Activated naive CD4-positive, alpha-beta T cell treated with anti-CD3 and anti-CD28 coated beads for 36 hours (primary cell): ENCODE data around the gene FHIT. TPM values are rescaled to one million over a fixed set of nuclear protein-coding genes. Genes with fewer than 3 reads are reported as not detected.

Experiments used
- CTCF ChIA-PET: fragments of 350-600 bp; sonication (Branson Sonifier 250); formaldehyde crosslinking; loops from one replicate; lab custom pipeline; 2021; ENCODE audit warnings: antibody characterized with exemption; lab: Charles Lee
- DNase-seq: peaks from one replicate; pipeline ENCODE4 v3.0.0-alpha.2; 2020
- H3K27ac Mint-ChIP-seq: one replicate; pipeline ENCODE4 v1.8.0; 2021; ENCODE audit warnings: mild to moderate bottlenecking, mixed read lengths
- H3K27me3 Mint-ChIP-seq: one replicate; pipeline ENCODE4 v1.8.0; 2021; ENCODE audit warnings: low read depth, mixed read lengths
- H3K36me3 Mint-ChIP-seq: one replicate; pipeline ENCODE4 v1.8.0; 2021; ENCODE audit warnings: low read depth, mixed read lengths
- H3K4me1 Mint-ChIP-seq: one replicate; pipeline ENCODE4 v1.8.0; 2021; ENCODE audit warnings: low read depth, mixed read lengths
- H3K4me3 Mint-ChIP-seq: one replicate; pipeline ENCODE4 v1.8.0; 2021; ENCODE audit warnings: mild to moderate bottlenecking, moderate library complexity, mixed read lengths
- H3K9me3 Mint-ChIP-seq: one replicate; pipeline ENCODE4 v1.8.0; 2021; ENCODE audit warnings: mixed read lengths
- intact Hi-C: fragments of 100-400 bp; cut with micrococcal nuclease; formaldehyde crosslinking; loops from one replicate; pipeline ENCODE4 v1.15.1; 2023
- total RNA-seq, 2 experiments: library from RNA; stranded (reverse); gene quantifications; one replicate each; pipeline ENCODE4 v1.2.3, GENCODE V29; 2021

The FHIT gene
- total RNA-seq, 2 experiments from 2014 or later: 20.2 to 22.7 TPM

DNA sequence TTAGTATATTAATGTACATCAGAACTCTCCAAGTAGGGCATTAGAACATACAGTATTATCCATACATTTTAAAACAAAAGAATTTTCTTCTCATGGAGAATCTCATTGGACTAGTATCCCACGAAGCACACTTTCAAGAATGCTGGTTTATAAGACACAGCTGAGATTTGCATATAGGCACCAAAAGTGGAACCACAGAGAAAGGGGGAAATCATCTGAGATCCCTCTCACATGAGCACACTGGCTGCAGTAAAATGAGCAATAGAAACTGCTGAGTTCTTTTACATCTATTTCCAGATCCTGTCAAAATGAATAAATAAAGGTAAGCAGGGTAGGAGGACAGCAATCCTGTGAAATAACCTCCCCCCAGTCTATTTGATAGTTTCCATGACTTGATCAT lies 665.3 kb downstream of the FHIT start:
- Mint-ChIP-seq H3K36me3 (no peaks in the 10 kb centered on the region), H3K4me3 (no peak overlapping the region), H3K4me1 (no peaks in the 10 kb centered on the region), H3K27ac (no peak overlapping the region), H3K27me3 (no peaks in the 10 kb centered on the region), H3K9me3 (no peaks in the 10 kb centered on the region)
- intact Hi-C loops: no loop called here
- CTCF ChIA-PET: no interaction called here
- DNase-seq: no peak

DNA sequence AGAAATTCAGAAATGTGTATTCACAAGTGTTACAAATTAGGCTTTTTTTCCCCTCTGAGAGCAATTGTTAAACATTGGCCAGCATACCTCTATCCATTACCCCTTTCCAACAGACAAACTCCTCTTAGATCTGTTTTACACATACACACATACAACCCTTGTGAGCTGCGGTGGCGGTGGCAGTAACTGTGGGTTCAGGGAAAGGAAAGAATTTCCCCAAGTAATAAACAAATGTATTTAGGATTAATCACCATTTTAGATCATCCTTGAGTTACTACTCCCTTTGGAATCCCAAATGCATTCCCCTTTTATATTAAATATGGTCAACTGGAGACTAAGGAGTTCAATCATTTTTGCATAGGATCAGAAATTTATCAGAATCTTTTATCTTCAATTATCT lies 667.0 kb downstream of the FHIT start:
- Mint-ChIP-seq H3K4me3 (no peak overlapping the region), H3K9me3 (no peaks in the 10 kb centered on the region), H3K36me3 (no peaks in the 10 kb centered on the region), H3K27me3 (no peaks in the 10 kb centered on the region), H3K27ac (no peak overlapping the region), H3K4me1 (no peaks in the 10 kb centered on the region)
- intact Hi-C loops: no loop called here
- no peak for DNase-seq
- CTCF ChIA-PET: no interaction called here

DNA sequence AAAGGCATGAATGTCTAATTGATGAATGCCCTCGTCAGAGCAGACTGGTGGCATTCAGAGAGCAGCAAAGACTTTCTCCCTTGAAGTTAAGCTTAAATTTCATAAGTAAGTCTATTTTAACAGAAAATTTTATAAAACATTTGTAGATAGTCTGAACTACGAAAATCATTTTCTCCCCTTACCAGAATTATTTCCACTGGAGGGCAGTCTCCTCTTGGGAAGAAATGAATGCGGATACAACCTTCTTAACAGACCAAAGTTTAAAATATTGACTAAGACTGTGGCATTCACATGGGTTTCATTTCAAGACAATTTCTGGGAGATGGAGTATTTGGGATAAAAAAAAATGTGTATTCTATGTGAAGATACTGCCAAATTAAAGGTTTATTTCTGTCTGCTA lies 669.0 kb downstream of the FHIT start:
- intact Hi-C loops: no loop called here
- no peak overlapping the region for H3K27ac Mint-ChIP-seq
- H3K4me1 Mint-ChIP-seq: no peaks in the 10 kb centered on the region
- H3K9me3 Mint-ChIP-seq: no peaks in the 10 kb centered on the region
- no peaks in the 10 kb centered on the region for H3K36me3 Mint-ChIP-seq
- H3K4me3 Mint-ChIP-seq: no peak overlapping the region
- CTCF ChIA-PET: no interaction called here
- DNase-seq: no peak
- H3K27me3 Mint-ChIP-seq: no peaks in the 10 kb centered on the region

DNA sequence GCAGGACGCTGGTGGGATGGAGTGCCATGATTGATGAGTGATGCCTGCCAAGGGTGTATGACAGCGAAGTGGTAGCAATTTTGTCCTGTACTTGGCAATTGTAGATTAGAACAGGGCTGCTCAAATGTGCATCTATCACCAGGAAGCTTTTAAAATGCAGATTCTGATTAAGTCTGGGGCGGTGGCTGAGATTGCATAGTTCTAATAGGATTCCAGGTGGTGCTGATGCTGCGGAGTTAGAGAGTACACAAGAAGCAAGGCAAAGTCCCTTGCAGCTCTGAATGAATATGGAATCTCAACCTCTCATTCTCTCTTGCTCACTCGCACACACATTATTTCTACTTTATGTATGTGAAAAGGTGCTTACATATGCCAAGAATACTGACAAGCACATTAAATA lies 670.4 kb downstream of the FHIT start:
- no peak for DNase-seq
- CTCF ChIA-PET: no interaction called here
- Mint-ChIP-seq H3K27ac (no peak overlapping the region), H3K4me3 (no peak overlapping the region), H3K4me1 (no peaks in the 10 kb centered on the region), H3K27me3 (no peaks in the 10 kb centered on the region), H3K36me3 (no peaks in the 10 kb centered on the region), H3K9me3 (no peaks in the 10 kb centered on the region)
- intact Hi-C loops: no loop called here

DNA sequence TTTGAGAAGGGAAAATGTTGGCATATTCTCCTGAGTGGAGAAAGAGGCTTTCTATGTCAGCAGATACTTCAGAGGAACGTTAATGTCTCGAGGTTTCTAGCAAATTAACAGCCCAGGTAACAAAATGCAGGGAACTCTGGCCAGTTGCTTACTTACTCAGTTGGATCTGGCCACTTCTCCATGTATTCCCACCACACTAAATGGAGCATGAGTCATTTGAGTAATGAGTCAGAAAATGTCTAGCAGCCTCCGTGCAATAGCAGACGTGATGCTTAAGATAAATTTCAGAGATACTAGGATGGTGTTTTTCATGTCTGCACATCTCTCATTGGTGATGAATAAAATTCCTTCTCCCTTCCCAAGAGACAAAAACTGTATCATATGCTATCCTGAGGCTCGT lies 671.5 kb downstream of the FHIT start:
- H3K4me1 Mint-ChIP-seq: no peaks in the 10 kb centered on the region
- no peaks in the 10 kb centered on the region for H3K9me3 Mint-ChIP-seq
- intact Hi-C loops: no loop called here
- no peak overlapping the region for H3K27ac Mint-ChIP-seq
- H3K36me3 Mint-ChIP-seq: no peaks in the 10 kb centered on the region
- CTCF ChIA-PET: no interaction called here
- H3K27me3 Mint-ChIP-seq: no peaks in the 10 kb centered on the region
- DNase-seq: no peak
- H3K4me3 Mint-ChIP-seq: no peak overlapping the region

DNA sequence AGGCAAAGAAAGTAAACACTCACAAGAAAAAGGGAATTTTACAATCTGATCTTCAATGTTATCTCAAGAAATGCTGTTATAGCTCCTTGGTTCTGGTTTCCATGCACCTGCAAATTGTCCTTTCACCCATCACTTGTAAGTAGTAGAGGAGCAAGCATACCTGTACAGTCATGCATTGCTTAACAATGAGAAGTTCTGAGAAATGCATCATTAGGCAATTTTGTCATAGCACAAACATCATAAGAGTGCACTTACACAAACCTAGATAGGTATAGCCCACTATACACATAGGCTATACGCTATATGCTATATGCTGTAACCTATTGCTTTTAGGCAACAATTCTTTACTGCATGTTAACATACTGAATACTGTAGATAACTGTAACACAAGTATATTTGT lies 672.3 kb downstream of the FHIT start:
- no peaks in the 10 kb centered on the region for H3K27me3 Mint-ChIP-seq
- H3K4me1 Mint-ChIP-seq: no peaks in the 10 kb centered on the region
- CTCF ChIA-PET: no interaction called here
- H3K27ac Mint-ChIP-seq: no peak overlapping the region
- no peaks in the 10 kb centered on the region for H3K36me3 Mint-ChIP-seq
- intact Hi-C loops: no loop called here
- H3K4me3 Mint-ChIP-seq: no peak overlapping the region
- H3K9me3 Mint-ChIP-seq: no peaks in the 10 kb centered on the region
- no peak for DNase-seq

DNA sequence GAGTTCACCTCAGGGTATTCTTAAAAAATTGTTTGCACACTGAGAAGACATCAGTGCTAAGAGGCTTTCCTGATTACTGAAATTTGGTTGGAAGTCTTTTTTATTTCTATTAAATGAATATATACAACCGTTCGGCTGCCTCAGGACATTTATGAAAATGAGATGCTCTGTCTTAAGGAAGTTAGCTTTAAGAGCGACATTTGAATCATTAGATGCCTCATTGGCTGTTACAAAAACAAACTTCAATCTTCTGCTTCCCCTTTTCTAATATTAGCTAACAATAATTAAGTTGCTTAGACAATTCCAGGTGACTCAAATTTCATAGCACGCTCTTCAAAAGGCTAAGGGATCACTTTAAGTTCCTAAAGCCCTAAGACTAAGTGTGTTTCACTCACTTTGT lies 673.7 kb downstream of the FHIT start:
- no peak for DNase-seq
- H3K9me3 Mint-ChIP-seq: no peaks in the 10 kb centered on the region
- H3K4me3 Mint-ChIP-seq: no peak overlapping the region
- H3K27me3 Mint-ChIP-seq: no peaks in the 10 kb centered on the region
- no peaks in the 10 kb centered on the region for H3K36me3 Mint-ChIP-seq
- no peaks in the 10 kb centered on the region for H3K4me1 Mint-ChIP-seq
- no peak overlapping the region for H3K27ac Mint-ChIP-seq
- intact Hi-C loops: no loop called here
- CTCF ChIA-PET: no interaction called here

DNA sequence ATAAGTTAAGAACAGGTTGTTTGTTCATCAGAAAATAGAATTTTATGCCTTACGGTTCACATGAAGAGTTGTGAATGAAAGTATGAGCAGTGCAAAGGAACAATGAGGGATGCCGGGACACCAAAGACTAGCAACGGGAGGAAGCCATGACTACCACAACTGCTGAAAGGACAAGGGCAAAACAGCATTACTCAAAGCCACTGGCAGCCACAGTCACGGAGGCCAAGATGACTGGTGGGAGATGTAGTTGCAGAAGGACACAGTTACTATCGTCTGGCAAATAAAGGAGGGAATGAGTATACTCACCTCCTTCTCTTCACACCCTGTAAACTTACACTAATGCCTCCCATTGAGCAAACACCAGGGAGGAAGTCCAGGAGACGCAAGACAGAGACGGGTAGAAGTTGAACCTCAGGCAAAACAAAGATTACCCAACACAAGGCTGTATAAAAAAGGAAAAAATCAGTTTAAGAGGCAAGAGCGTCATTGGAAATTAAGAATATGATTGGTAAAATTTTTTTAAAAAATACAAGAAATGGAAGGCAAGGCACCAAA lies 675.5 kb downstream of the FHIT start:
- H3K27me3 Mint-ChIP-seq: no peaks in the 10 kb centered on the region
- no peaks in the 10 kb centered on the region for H3K36me3 Mint-ChIP-seq
- H3K4me3 Mint-ChIP-seq: no peak overlapping the region
- CTCF ChIA-PET: no interaction called here
- H3K27ac Mint-ChIP-seq: no peak overlapping the region
- intact Hi-C loops: no loop called here
- H3K4me1 Mint-ChIP-seq: no peaks in the 10 kb centered on the region
- H3K9me3 Mint-ChIP-seq: no peaks in the 10 kb centered on the region
- DNase-seq: no peak

DNA sequence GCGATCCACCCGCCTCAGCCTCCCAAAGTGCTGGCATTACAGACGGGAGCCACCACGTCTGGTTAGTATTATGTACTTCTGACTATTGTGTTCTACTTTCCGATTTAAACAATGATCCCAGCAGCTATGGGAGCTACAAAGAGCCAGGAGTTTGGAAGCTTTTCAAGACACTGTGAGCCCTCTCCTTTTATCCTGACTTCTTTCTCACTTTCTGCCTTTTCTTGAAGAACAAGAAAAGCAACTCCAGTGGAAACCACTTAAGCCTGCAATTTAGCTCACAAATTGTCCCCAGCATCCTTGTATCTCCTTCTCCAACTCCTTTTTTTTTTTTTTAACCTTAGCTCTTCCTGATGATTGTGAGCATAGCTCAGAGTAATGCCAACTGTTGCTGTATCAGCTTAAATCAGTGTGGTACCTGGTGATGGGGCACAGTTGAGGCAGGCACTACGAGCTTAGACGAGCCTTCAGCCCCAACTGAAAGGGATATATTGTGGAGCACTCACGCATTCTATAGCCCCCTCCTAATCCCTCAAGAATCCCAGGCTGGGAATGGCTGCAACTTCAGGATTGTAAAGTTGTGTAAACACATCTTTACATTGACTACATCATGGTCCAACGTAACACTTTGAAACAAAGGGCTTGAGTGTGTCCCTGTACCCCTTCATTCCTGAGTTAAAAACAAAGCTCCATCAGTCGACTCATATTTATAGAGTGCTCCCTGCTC lies 677.0 kb downstream of the FHIT start:
- Mint-ChIP-seq H3K4me3 (no peak overlapping the region), H3K9me3 (no peaks in the 10 kb centered on the region), H3K27ac (no peak overlapping the region), H3K4me1 (no peaks in the 10 kb centered on the region), H3K27me3 (no peaks in the 10 kb centered on the region), H3K36me3 (no peaks in the 10 kb centered on the region)
- DNase-seq: no peak
- intact Hi-C loops: no loop called here
- CTCF ChIA-PET: interaction anchor here (0.6 kb wide), 1 partner anchor 885 kb away, joined by 3 read pairs; no protein-coding TSS in a partner anchor

DNA sequence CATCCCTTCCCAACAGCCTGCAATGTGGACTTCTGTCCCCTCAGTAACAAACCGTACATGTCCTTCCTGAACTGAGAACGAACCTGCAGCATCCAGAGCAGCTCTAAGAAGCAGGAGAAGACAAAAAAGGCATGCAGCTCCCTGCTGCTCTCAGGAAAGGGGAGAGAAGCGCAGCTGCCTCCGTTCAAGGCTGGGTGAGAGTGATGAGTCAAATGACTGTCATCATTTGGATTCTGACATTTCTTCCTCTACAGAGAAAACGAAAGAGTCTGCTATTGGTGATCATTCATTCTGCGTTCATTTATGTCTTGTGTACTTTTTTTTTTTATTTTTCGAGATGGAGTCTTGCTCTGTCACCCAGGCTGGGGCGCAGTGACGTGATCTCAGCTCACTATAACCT lies 677.8 kb downstream of the FHIT start:
- Mint-ChIP-seq H3K4me3 (no peak overlapping the region), H3K27ac (no peak overlapping the region), H3K4me1 (no peaks in the 10 kb centered on the region), H3K27me3 (no peaks in the 10 kb centered on the region), H3K36me3 (no peaks in the 10 kb centered on the region), H3K9me3 (no peaks in the 10 kb centered on the region)
- CTCF ChIA-PET: interaction anchor here (0.7 kb wide), 1 partner anchor 12 kb away, joined by 7 read pairs; no protein-coding TSS in a partner anchor
- intact Hi-C loops: no loop called here
- DNase-seq: no peak

DNA sequence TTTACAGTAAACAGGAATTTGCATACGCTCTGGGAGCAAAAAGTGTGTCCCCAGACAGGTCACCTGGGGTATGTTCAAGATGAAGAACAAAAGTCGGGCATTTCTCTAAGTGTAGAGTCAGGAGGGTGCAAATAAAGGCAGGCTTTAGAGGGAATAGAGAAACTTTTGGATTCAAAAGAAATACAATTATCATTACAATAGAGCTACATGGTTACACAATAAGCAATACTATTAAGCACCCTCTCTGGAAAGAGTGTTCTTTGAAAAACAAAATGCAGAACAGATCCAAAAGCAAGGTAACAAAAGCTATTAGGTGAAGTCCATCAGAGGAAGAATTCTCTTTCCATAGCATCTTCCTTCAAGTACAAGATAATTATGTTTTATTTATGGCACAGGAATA lies 679.7 kb downstream of the FHIT start:
- no peak overlapping the region for H3K4me3 Mint-ChIP-seq
- H3K4me1 Mint-ChIP-seq: no peaks in the 10 kb centered on the region
- DNase-seq: no peak
- peaks cover 3% of the 10 kb centered on the region for H3K36me3 Mint-ChIP-seq
- no peaks in the 10 kb centered on the region for H3K27me3 Mint-ChIP-seq
- H3K9me3 Mint-ChIP-seq: peaks cover 4% of the 10 kb centered on the region
- H3K27ac Mint-ChIP-seq: no peak overlapping the region
- CTCF ChIA-PET: no interaction called here
- intact Hi-C loops: no loop called here

DNA sequence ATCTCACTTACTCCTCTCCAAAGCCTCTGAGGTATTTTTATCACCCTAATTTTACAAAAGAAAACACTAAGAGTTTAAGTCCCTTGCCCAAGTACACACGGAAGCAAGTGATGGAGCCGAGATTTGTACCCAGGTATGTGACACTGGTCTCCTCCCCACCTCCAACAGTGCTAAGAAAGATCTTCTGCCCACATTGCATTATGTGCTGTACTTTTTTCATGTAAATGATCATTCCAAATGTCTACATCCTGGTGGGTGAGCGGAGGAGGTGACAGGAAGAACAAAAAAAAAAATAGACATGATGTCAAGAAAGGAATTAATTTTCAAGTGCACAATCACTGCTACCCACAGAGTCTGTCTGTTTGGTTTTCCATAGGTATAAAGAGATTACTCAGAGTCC lies 694.1 kb downstream of the FHIT start:
- H3K27me3 Mint-ChIP-seq: no peaks in the 10 kb centered on the region
- H3K9me3 Mint-ChIP-seq: no peaks in the 10 kb centered on the region
- CTCF ChIA-PET: interaction anchor here (0.6 kb wide), 1 partner anchor 104 kb away, joined by 3 read pairs; no protein-coding TSS in a partner anchor
- peaks cover 3% of the 10 kb centered on the region for H3K4me1 Mint-ChIP-seq
- no peak overlapping the region for H3K27ac Mint-ChIP-seq
- DNase-seq: no peak
- H3K36me3 Mint-ChIP-seq: no peaks in the 10 kb centered on the region
- intact Hi-C loops: no loop called here
- no peak overlapping the region for H3K4me3 Mint-ChIP-seq

DNA sequence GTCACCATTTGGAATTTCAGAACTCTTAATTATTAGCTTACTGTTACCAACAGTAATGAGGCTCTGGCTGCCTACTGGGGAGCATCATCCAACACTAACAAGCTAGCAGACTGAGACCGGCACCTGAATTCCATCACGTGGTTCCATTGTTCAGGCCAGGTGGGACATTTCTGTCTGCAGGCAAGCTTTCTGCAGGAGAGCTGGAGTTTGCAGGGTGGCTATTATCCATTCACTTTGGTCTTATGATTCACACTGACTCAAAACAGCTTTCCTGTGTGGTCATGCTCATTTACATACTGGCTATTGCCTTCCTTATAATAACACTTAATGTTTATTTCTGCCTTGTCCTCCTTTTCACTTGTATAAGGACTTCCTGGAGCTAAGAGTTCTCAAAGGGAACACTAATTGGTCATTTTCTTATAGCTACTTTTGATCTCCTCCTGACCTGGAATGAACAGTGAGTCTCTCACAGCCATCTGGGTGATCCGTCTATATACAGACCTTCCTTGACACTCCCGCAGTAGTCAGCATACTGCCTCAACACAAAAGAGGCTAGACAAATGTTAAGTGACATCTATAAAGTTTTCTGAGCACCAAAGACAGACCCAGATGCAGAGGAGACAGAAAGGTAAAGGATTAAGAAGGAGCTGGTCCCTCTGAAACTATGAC lies 695.4 kb downstream of the FHIT start:
- Mint-ChIP-seq H3K27me3 (no peaks in the 10 kb centered on the region), H3K4me3 (no peak overlapping the region), H3K9me3 (no peaks in the 10 kb centered on the region), H3K36me3 (no peaks in the 10 kb centered on the region), H3K27ac (no peak overlapping the region), H3K4me1 (peaks cover 9% of the 10 kb centered on the region)
- CTCF ChIA-PET: interaction anchor here (0.6 kb wide), 1 partner anchor 20 kb away, joined by 4 read pairs; no protein-coding TSS in a partner anchor
- intact Hi-C loops: no loop called here
- no peak for DNase-seq
